Central memory CD8-positive, alpha-beta T cell (primary cell): Measurements from ENCODE around the gene SELENOH.
"Not testable (repeated sequence)": the region's sequence is repeated elsewhere in the genome, so short reads cannot be mapped to it uniquely, and the experiment has no call there.

Experiments used
- ATAC-seq: fragments of 150-1000 bp; cut with Tn5 transposase; replicated peaks from 2 replicates; pipeline ENCODE4 v1.10.0; 2022; ENCODE audit warnings: mild to moderate bottlenecking, moderate FRiP score, moderate number of reproducible peaks; ENCODE audit not compliant: poor library complexity, severe bottlenecking; ENCODE audit errors: extremely low read depth
- DNase-seq, 2 donors: peaks; one replicate each; pipeline ENCODE4 v3.0.0; 2021; ENCODE audit warnings: low spot score in 2 of 2
- H3K27ac Mint-ChIP-seq: one replicate; pipeline ENCODE4 v1.8.0; 2022; ENCODE audit warnings: low read depth, mild to moderate bottlenecking, moderate library complexity, mixed read lengths
- H3K27me3 Mint-ChIP-seq: one replicate; pipeline ENCODE4 v1.8.0; 2022; ENCODE audit warnings: mixed read lengths
- H3K36me3 Mint-ChIP-seq: one replicate; pipeline ENCODE4 v1.8.0; 2022; ENCODE audit warnings: mild to moderate bottlenecking, moderate library complexity, mixed read lengths; ENCODE audit not compliant: insufficient read depth
- H3K4me1 Mint-ChIP-seq: one replicate; pipeline ENCODE4 v1.8.0; 2022; ENCODE audit warnings: mixed read lengths
- H3K4me3 Mint-ChIP-seq: one replicate; pipeline ENCODE4 v1.8.0; 2022; ENCODE audit warnings: mild to moderate bottlenecking, moderate library complexity, mixed read lengths
- H3K9me3 Mint-ChIP-seq: one replicate; pipeline ENCODE4 v1.8.0; 2022; ENCODE audit warnings: mixed read lengths

The SELENOH gene

DNA sequence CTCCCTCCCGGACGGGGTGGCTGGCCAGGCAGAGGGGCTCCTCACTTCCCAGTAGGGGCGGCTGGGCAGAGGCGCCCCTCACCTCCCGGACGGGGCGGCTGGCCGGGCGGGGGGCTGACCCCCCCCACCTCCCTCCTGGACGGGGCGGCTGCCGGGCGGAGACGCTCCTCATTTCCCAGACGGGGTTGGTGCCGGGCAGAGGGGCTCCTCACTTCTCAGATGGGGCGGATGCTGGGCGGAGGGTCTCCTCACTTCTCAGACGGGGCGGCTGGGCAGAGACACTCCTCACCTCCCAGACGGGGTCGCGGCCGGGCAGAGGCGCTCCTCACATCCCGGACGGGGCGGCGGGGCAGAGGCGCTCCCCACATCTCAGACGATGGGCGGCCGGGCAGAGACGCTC lies 24.6 kb upstream of the SELENOH start:
- Mint-ChIP-seq H3K4me1 (peaks cover 20% of the 10 kb centered on the region), H3K36me3 (peaks cover 28% of the 10 kb centered on the region)
- not testable (repeated sequence) for ATAC-seq, H3K9me3 Mint-ChIP-seq, H3K27me3 Mint-ChIP-seq, H3K27ac Mint-ChIP-seq, DNase-seq, H3K4me3 Mint-ChIP-seq

DNA sequence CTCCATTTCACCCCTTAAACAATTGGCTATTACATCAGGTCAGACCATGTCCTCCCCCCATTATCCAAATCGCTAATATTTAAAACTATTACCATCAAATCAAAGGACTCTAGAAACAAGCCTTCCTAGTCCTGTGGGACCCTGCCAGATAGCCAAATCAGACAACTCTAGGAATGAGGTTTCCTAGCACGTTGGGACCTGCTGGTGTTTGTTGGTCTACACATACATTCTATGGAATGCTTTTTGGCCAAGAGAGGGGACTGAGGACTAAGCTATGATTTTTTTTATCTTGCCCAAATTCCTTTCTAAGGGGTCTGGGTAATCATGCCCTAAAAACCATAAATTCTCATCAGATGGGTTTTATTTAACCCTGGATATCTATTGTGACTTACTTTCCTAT lies 14.1 kb upstream of the SELENOH start:
- Mint-ChIP-seq H3K27ac (no peak overlapping the region), H3K9me3 (no peaks in the 10 kb centered on the region), H3K27me3 (no peaks in the 10 kb centered on the region), H3K4me3 (no peak overlapping the region), H3K4me1 (peaks cover 15% of the 10 kb centered on the region), H3K36me3 (peaks cover 17% of the 10 kb centered on the region)
- ATAC-seq: no peak
- no peak for DNase-seq

DNA sequence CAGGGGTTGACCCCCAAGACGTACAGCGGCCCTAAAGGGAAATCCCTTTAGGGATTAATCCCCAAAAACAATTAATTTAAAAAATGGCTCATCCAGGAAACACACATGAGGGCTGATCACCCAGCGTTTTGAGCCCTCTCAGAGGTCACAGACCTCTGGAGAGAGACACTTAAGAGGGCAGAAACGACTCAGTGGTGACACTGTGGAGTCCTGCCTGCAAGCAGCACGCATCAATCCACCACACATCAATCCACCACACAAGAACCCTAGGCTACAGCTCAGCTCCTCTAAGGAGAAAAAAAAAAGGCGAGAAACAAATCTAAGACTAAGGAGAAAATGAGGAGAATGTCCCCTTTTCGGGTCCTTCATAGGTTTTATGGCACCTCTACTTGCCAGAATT lies 12.5 kb upstream of the SELENOH start:
- Mint-ChIP-seq H3K36me3 (peaks cover 12% of the 10 kb centered on the region), H3K27ac (no peak overlapping the region), H3K4me1 (peaks cover 15% of the 10 kb centered on the region), H3K27me3 (no peaks in the 10 kb centered on the region), H3K4me3 (no peak overlapping the region), H3K9me3 (no peaks in the 10 kb centered on the region)
- no peak for ATAC-seq
- DNase-seq: no peak

DNA sequence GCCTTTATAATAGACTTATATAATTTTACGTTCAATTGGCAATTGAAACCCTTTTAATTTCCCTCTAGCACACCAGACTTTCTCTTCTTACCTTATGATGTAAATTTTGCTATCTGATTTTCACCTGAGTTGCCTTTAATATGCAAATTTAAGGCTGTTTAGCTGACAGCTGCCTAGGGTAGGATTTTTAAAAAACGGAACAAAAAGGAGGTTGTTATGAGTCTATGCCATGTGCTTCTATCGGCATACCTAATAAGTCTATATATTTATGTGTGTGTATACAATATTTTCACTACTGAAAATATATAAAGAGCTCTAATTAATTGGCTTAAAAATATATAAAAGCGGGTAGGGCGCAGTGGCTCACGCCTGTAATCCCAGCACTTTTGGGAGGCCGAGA lies 11.8 kb upstream of the SELENOH start:
- H3K4me1 Mint-ChIP-seq: peaks cover 15% of the 10 kb centered on the region
- no peak for ATAC-seq
- no peaks in the 10 kb centered on the region for H3K9me3 Mint-ChIP-seq
- peaks cover 14% of the 10 kb centered on the region for H3K36me3 Mint-ChIP-seq
- H3K4me3 Mint-ChIP-seq: no peak overlapping the region
- H3K27me3 Mint-ChIP-seq: no peaks in the 10 kb centered on the region
- no peak overlapping the region for H3K27ac Mint-ChIP-seq
- no peak for DNase-seq

DNA sequence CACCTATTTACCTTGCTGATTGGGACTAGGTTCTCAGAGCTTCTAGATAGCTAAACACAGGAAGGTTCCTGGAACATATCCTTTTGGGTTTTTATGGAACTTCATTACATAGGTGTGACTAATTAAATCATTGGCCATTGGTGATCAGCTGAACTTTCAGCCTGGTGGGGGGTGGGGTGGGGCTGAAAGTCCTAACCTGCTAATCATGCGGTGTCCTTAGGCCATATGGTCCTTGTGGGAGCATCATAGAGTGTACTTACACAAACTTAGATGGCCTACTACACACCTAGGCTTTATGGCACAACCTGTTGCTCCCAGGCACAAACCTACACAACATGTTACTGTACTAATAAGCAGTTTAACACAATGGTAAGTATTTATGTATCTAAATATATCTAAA lies 8.6 kb upstream of the SELENOH start:
- no peaks in the 10 kb centered on the region for H3K27me3 Mint-ChIP-seq
- peaks cover 25% of the 10 kb centered on the region for H3K36me3 Mint-ChIP-seq
- H3K4me3 Mint-ChIP-seq: no peak overlapping the region
- H3K27ac Mint-ChIP-seq: no peak overlapping the region
- peaks cover 10% of the 10 kb centered on the region for H3K4me1 Mint-ChIP-seq
- ATAC-seq: no peak
- no peaks in the 10 kb centered on the region for H3K9me3 Mint-ChIP-seq
- DNase-seq: no peak

DNA sequence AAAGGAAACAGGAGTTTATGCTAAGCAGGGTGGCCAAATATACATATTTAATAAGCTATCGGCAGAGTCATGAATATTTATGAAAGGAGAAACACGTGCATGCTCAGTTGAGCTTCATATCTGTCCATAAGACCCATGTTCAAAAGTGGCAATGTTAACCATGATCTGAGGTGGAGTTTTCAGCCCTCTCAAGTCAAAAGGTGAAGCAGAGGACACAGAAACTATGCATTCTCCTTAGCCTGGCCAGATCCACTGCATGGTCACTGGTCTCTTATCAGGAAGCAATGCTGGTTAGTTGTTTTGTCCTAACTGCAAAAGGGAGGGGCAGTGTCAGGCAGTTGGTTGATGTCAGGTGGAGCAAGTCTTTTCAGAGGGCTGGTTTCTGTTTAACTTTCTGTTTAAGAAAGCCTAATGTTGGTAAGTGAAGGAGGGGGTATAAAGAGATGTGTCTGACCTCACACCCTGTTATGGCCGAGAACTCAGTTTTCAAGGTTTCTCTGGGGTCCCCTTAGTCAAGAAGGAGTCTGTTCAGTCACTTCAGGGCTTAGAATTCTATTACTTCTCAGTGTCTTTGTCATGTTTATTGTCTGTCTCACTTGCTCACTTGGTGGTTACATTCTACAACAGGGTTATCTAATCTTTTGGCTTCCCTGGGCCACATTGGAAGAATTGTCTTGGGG lies 5.5 kb upstream of the SELENOH start:
- peak overlapping the region; percentile 41 for H3K27ac Mint-ChIP-seq
- DNase-seq (no peak), ATAC-seq (no peak)
- no peaks in the 10 kb centered on the region for H3K27me3 Mint-ChIP-seq
- H3K4me3 Mint-ChIP-seq: no peak overlapping the region
- H3K9me3 Mint-ChIP-seq: no peaks in the 10 kb centered on the region
- peaks cover under 1% of the 10 kb centered on the region for H3K4me1 Mint-ChIP-seq
- peaks cover 28% of the 10 kb centered on the region for H3K36me3 Mint-ChIP-seq

DNA sequence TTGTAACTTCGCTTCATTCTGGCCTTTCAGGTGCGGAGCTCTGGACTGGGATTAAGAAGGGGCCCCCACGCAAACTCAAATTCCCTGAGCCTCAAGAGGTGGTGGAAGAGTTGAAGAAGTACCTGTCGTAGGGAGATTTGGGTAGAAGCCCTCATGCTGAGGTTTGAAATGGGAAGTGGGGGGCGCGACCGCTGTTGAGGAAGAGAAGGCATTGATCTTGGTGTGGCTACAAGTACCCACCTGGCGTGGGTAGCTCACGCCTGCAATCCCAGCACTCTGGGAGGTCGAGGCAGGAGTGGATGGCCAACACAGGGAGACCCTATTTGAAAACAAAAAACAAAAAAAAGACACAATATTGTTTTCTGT lies 779 bp downstream of the SELENOH start:
- H3K27me3 Mint-ChIP-seq: no peaks in the 10 kb centered on the region
- H3K4me1 Mint-ChIP-seq: peaks cover 44% of the 10 kb centered on the region
- H3K4me3 Mint-ChIP-seq: peak overlapping the region; percentile 96
- no peaks in the 10 kb centered on the region for H3K9me3 Mint-ChIP-seq
- peak overlapping the region; percentile 98 for H3K27ac Mint-ChIP-seq
- DNase-seq (no peak), ATAC-seq (no peak)
- peaks cover 37% of the 10 kb centered on the region for H3K36me3 Mint-ChIP-seq

DNA sequence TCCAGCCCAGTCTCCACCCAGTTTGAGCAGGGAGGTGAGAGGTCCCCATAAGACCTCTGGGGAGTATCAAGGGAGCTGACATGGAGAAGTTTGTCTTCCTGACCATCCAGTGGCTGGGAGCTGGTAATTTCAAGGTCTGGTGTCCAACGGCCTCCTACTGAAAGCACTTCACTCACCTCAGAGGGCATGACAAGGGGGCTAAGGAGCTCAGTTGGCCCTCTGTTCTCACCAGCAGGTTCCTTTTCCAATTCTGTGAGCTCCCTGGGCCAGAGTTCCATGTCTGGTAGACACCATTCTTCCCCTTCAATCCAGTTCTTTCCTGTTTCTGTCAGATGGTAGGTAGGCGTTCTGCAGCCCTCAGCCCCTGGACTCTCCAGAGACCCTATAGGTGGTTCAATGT lies 3.1 kb downstream of the SELENOH start:
- peaks cover 29% of the 10 kb centered on the region for H3K36me3 Mint-ChIP-seq
- no peak overlapping the region for H3K4me3 Mint-ChIP-seq
- no peaks in the 10 kb centered on the region for H3K27me3 Mint-ChIP-seq
- DNase-seq (no peak), ATAC-seq (no peak)
- no peaks in the 10 kb centered on the region for H3K9me3 Mint-ChIP-seq
- peaks cover 50% of the 10 kb centered on the region for H3K4me1 Mint-ChIP-seq
- H3K27ac Mint-ChIP-seq: peak overlapping the region; percentile 65

DNA sequence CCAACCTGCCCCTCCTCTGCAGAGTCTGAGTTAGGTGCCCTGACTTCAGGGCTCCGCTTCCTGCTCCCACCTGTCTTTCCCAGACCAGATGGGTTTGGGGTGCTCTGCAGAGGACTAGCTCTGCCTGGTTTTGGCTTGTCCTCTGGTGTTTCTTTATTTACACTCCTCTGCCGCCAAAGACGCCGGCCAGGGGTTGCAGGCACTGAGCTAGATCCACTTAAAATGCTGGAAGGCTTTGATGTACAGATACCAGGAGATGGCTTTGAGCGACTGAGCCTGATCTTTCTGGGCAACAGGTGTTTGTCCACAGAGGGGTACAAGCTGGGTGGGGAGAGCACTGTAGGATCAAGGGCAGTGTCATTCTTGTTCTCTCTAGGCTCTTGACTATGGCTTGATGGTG lies 3.9 kb downstream of the SELENOH start:
- Mint-ChIP-seq H3K4me3 (no peak overlapping the region), H3K27me3 (no peaks in the 10 kb centered on the region), H3K36me3 (peaks cover 25% of the 10 kb centered on the region), H3K9me3 (no peaks in the 10 kb centered on the region), H3K4me1 (peaks cover 50% of the 10 kb centered on the region), H3K27ac (peak overlapping the region; percentile 32)
- no peak for ATAC-seq
- no peak for DNase-seq

DNA sequence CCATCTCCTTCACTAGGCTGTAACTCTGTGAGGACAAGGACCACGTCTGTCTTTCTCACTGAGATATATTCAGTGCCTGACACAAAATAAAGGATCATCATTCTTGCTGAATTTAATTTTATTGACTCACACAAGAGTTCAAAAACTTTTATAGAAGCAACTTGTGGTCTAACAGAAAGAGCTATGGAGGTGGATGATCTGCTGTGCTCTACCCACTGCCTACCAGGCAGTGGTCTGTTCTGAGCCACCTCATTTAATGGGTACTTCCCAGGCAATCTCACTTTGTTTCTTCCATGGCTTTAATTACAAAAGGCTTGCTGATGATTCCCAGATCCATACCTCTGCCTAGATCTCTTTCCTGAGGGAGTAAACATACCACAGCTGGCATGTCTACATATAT lies 5.6 kb downstream of the SELENOH start:
- H3K27me3 Mint-ChIP-seq: no peaks in the 10 kb centered on the region
- no peak for DNase-seq
- H3K36me3 Mint-ChIP-seq: peaks cover 18% of the 10 kb centered on the region
- ATAC-seq: no peak
- H3K27ac Mint-ChIP-seq: peak overlapping the region; percentile 10
- no peak overlapping the region for H3K4me3 Mint-ChIP-seq
- peaks cover 38% of the 10 kb centered on the region for H3K4me1 Mint-ChIP-seq
- H3K9me3 Mint-ChIP-seq: no peaks in the 10 kb centered on the region

DNA sequence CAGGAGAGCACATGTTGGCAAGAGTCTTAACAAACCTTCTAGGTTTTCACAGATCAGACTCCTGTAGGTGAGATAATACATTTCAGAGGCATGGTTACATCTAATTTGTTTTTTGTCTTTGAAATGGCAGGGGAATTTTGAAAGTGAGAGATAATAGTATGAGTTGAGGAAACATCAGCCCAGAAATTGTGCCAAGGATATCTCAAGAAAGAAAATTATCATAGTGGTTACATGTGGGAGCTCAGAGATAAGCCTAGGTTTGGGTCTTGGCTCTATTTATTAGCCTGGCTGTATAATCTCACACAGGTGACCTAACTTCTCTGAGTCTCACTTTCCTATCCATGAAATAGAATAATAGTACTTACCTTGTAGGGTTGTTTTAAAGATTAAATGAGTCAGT lies 9.9 kb downstream of the SELENOH start:
- Mint-ChIP-seq H3K4me3 (no peak overlapping the region), H3K27me3 (no peaks in the 10 kb centered on the region), H3K4me1 (peaks cover 7% of the 10 kb centered on the region), H3K27ac (no peak overlapping the region), H3K9me3 (no peaks in the 10 kb centered on the region), H3K36me3 (peaks cover 5% of the 10 kb centered on the region)
- DNase-seq (no peak), ATAC-seq (no peak)

DNA sequence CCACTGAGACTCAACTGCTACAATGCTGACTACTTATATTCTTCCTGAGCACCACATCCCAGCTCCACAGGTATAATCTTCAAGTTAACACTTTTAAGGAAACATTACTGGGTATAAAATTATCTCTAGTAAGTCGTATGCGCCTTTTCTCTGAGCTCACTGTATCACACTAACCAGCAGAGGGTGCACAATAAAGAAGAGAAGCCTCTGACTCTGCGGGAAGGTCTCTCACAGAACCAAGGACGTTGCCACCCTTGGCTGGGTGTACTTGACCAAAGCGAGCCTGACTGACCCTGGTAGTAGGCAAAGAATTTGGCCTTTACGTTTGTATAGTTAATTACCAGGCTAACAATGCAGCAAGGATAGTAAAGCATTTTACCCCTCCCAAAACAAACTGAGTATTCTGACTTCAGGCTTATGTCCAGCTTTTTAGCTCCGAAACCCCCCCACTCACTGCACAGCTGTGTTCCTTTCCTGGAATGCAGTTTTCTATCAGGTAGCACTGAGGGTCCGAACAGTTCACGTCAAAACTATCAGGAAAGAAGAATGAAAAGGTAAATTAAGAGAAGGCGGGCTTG lies 10.5 kb downstream of the SELENOH start, which contains the start of gene BTBD18:
TSS of gene BTBD18 (minus strand) at position 144 of the 578 bp plus-strand sequence. CDS start 631 bp downstream, outside the sequence.
- H3K36me3 Mint-ChIP-seq: peaks cover 2% of the 10 kb centered on the region
- H3K27me3 Mint-ChIP-seq: no peaks in the 10 kb centered on the region
- H3K27ac Mint-ChIP-seq: no peak within 1 kb of the TSS
- H3K4me3 Mint-ChIP-seq: no peak within 1 kb of the TSS
- DNase-seq (no peak), ATAC-seq (no peak)
- H3K4me1 Mint-ChIP-seq: peaks cover 7% of the 10 kb centered on the region
- H3K9me3 Mint-ChIP-seq: no peaks in the 10 kb centered on the region

DNA sequence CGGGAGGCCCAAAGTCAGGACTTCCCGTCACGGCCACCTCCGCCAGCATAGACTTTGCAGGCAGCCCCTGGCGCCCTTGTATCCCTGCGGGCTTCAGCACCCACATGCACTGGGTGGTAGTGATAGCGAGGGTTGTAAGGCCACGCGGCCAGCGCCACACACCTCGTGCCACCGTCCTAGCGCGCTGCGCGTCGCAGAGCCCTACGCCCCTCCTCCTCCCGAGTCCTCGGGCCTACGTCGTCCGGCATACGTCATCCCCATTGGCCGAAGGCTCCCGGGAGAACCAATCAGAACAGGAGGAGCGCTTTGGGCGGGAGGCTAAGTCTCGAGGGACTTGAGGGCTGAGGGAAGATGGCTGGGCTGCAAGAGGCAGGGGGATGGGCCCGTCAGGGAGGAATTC lies 11.7 kb downstream of the SELENOH start:
- Mint-ChIP-seq H3K4me3 (no peak overlapping the region), H3K4me1 (peaks cover 7% of the 10 kb centered on the region), H3K27me3 (no peaks in the 10 kb centered on the region), H3K9me3 (no peaks in the 10 kb centered on the region), H3K36me3 (peaks cover 2% of the 10 kb centered on the region), H3K27ac (no peak overlapping the region)
- DNase-seq (no peak), ATAC-seq (no peak)
